Sigmoid colon (tissue), 7 donors: ENCODE measurements around the gene TMEM86A. TPM values are rescaled to one million over a fixed set of nuclear protein-coding genes. Genes with fewer than 3 reads are reported as not detected.

Experiments
- DNase-seq: peaks from one replicate; pipeline ENCODE4 v3.0.0-alpha.2; 2019
- H3K27ac ChIP-seq, 4 donors: fragments of 200-600 bp; sonication (generic); one replicate each; pipeline ENCODE4 v1.5.1; 2016 to 2019; ENCODE audit warnings: mild to moderate bottlenecking in 1 of 4
- H3K27me3 ChIP-seq, 3 donors: fragments of 200-600 bp; sonication (generic); one replicate each; pipeline ENCODE4 v1.5.1; 2019; ENCODE audit warnings: mild to moderate bottlenecking in 1 of 3
- H3K36me3 ChIP-seq, 4 donors: fragments of 200-600 bp; sonication (generic); one replicate each; pipeline ENCODE4 v1.5.1; 2016 to 2019
- H3K4me1 ChIP-seq, 4 donors: fragments of 200-600 bp; sonication (generic); one replicate each; pipeline ENCODE4 v1.5.1; 2017 to 2019
- H3K4me3 ChIP-seq, 4 donors: fragments of 200-600 bp; sonication (generic); one replicate each; pipeline ENCODE4 v1.5.1; 2017 to 2019; ENCODE audit warnings: mild to moderate bottlenecking in 2 of 4, moderate library complexity in 1 of 4
- H3K9me3 ChIP-seq, 4 donors: fragments of 200-600 bp in 3 of 4; sonication (generic) in 3 of 4; one replicate each; pipeline versions ENCODE4 v1.5.1 to v1.6.1; 2013 to 2019
- CTCF ChIP-seq, 4 experiments: fragments of 450-650 bp in 3 of 4; fragments of 200-600 bp in 1 of 4; IDR thresholded peaks; one replicate each; pipeline ENCODE4 v1.5.1; 2016 to 2019; ENCODE audit warnings: antibody characterized with exemption in 4 of 4, mild to moderate bottlenecking in 3 of 4, moderate library complexity in 2 of 4
- EP300 ChIP-seq, 4 donors: sonication (generic); formaldehyde crosslinking; IDR thresholded peaks; one replicate each; pipeline ENCODE4 v1.6.1; 2017; ENCODE audit warnings: antibody characterized with exemption in 4 of 4
- POLR2A ChIP-seq, 2 donors: fragments of 450-650 bp; IDR thresholded peaks; one replicate each; pipeline ENCODE4 v1.6.1; 2016; ENCODE audit warnings: antibody characterized with exemption in 2 of 2, mild to moderate bottlenecking in 2 of 2, moderate library complexity in 2 of 2
- POLR2AphosphoS5 ChIP-seq, 4 donors: sonication (generic); formaldehyde crosslinking; IDR thresholded peaks; one replicate each; pipeline ENCODE4 v1.6.1; 2017; ENCODE audit warnings: antibody characterized with exemption in 4 of 4
- whole genome bisulfite sequencing, 2 donors: extraction: QIAGEN DNeasy Blood & Tissue Kit; methylation state at CpG; one replicate each; pipeline ENCODE4 v1.1.7; 2013; 5-methylcytosine and 5-hydroxymethylcytosine counted together
- intact Hi-C: fragments of 100-400 bp; cut with DNase I; formaldehyde crosslinking; loops from one replicate; pipeline ENCODE4 v1.15.1; 2023
- polyA plus RNA-seq, 3 donors: library from polyadenylated mRNA; stranded (reverse); fragments of 200-250 nt; gene quantifications; one replicate each; pipeline ENCODE4 v1.2.3, GENCODE V29; 2013
- total RNA-seq, 4 donors: library from RNA; depleted of rRNA; stranded (reverse); fragments of >200 nt; gene quantifications; one replicate each; pipeline ENCODE4 v1.1.0, GENCODE V29; 2016
- donor health status: healthy with polysubstance abuse.
- donor health status: Bipolar disorder and iron deficiency.
- donor health status: healthy.

Gene TMEM86A
- total and polyA plus RNA-seq, 7 donors, result 1.7 to 5.3 (median 3.7) TPM

GRCh38 chr11:18731949-18732821, 33.6 kb downstream of the TMEM86A start:
- TF ChIP-seq CTCF (IDR thresholded peaks at IDR 0.05) (peak; percentile 86 to 94 (median 88)), POLR2A (IDR thresholded peaks at IDR 0.05) (no peak)
- no peaks in the 10 kb centered on the region for H3K9me3 ChIP-seq
- H3K4me3 ChIP-seq, result no peak overlapping the region
- H3K27ac ChIP-seq, result no peak overlapping the region
- WGBS, 2 donors, result 75 to 78% methylated on average over 11 of the region's 11 CpGs
- no peak for DNase-seq
- H3K36me3 ChIP-seq, result no peaks in the 10 kb centered on the region
- intact Hi-C loops, result loop anchor here (2.0 to 5.0 kb wide), 4 partner anchors 35 to 617 kb away; partner anchors contain the start of genes TMEM86A, TSG101 and UEVLD
- H3K4me1 ChIP-seq, result no peaks in the 10 kb centered on the region
- no peaks in the 10 kb centered on the region for H3K27me3 ChIP-seq

DNA sequence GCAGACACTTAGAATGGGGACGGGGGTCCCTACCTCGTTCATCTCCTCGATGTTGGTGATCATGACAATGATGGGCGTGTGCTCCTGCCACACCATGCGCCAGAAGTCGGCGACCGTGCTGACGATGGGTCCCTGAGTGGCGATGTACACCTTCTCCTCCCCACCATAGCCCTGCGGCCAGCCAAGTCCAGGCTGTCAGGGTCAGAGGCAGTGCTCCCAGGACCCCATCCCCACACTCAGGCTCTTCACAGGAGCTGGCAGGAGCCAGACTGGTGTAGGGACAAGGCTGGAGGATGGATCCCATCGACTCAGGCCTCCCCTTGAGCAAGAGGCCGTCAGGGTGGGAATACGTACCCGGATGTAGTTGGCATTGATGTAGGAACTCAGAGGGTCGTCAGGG, 34.6 kb downstream of the TMEM86A start:
- TF ChIP-seq EP300 (IDR thresholded peaks at IDR 0.05) (no peak), POLR2AphosphoS5 (IDR thresholded peaks at IDR 0.05) (no peak), CTCF (IDR thresholded peaks at IDR 0.05) (no peak), POLR2A (IDR thresholded peaks at IDR 0.05) (no peak)
- WGBS, 2 donors, result 90 to 91% methylated on average over 16 of the region's 16 CpGs
- H3K36me3 ChIP-seq, result no peaks in the 10 kb centered on the region
- DNase-seq, result no peak
- H3K4me1 ChIP-seq, result no peaks in the 10 kb centered on the region
- no peaks in the 10 kb centered on the region for H3K27me3 ChIP-seq
- no peak overlapping the region for H3K27ac ChIP-seq
- H3K9me3 ChIP-seq, result no peaks in the 10 kb centered on the region
- no peak overlapping the region for H3K4me3 ChIP-seq
- intact Hi-C loops, result loop anchor here (2.0 to 5.0 kb wide), 4 partner anchors 36 to 618 kb away; partner anchors contain the start of genes TMEM86A, TSG101 and UEVLD

- Histone ChIP-seq H3K27me3 (no peaks in the 10 kb centered on the region), H3K36me3 (no peaks in the 10 kb centered on the region), H3K4me1 (no peaks in the 10 kb centered on the region), H3K9me3 (no peaks in the 10 kb centered on the region), H3K4me3 (no peak overlapping the region), H3K27ac (no peak overlapping the region)
- no peak for DNase-seq
- intact Hi-C loops, result no loop called here
- WGBS, 2 donors, result 49 to 71% methylated on average over 10 of the region's 10 CpGs
- TF ChIP-seq EP300 (IDR thresholded peaks at IDR 0.05) (no peak), CTCF (IDR thresholded peaks at IDR 0.05) (no peak), POLR2A (IDR thresholded peaks at IDR 0.05) (no peak), POLR2AphosphoS5 (IDR thresholded peaks at IDR 0.05) (no peak)
These were observed 38.1 kb downstream of the TMEM86A start for GRCh38 chr11:18736590-18737148.

- Histone ChIP-seq H3K36me3 (no peaks in the 10 kb centered on the region), H3K27me3 (no peaks in the 10 kb centered on the region), H3K27ac (no peak overlapping the region), H3K4me1 (no peaks in the 10 kb centered on the region), H3K4me3 (no peak overlapping the region), H3K9me3 (no peaks in the 10 kb centered on the region)
- TF ChIP-seq POLR2AphosphoS5 (IDR thresholded peaks at IDR 0.05), result no peak
- TF ChIP-seq CTCF (IDR thresholded peaks at IDR 0.05), result no peak
- TF ChIP-seq EP300 (IDR thresholded peaks at IDR 0.05), result no peak
- TF ChIP-seq POLR2A (IDR thresholded peaks at IDR 0.05), result no peak
- no peak for DNase-seq
- intact Hi-C loops, result no loop called here
- 91 to 92% methylated on average over 8 of the region's 8 CpGs for WGBS, 2 donors
These were observed 39.1 kb downstream of the TMEM86A start for GRCh38 chr11:18737642-18738041.
